ENCODE data around the gene MAP3K7. TPM values are rescaled to one million over a fixed set of nuclear protein-coding genes. Genes with fewer than 3 reads are reported as not detected.

The MAP3K7 gene
- total and polyA plus RNA-seq, 4 donors = 5.5 to 17.2 (median 11.5) TPM

DNA sequence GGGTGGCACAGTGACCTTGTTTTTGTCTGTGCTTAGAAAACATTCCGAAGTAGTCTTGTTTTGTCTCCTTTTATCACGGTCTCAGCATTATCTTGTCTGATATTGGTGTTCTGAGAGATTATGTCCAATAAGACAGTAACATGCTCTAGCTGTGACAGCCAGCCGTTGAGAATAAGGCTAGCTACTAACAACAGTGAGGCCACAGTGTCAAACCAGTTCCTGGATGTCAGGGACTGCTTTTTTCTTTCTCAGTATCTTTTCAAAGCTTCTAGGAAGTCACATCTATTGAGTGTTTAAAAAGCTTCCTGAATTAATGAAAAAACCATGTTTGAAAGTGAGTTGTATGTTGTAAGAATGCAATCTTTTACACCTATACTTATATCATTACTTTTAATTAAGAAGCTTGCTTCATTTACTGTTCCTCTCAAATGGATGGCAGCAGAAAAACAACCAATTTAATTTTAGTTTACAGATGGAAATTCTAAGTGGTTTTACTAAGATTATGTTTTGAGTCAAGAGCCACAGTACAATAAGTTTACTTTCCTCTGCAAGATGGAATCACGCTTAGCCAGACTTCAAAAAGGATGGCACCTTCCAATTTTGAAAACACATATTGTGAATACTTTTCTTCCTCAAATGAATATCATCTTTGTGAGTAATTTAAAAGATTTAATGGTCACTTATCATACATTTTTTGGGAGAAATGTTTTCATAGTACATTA lies 53.1 kb downstream of the MAP3K7 start:
- no peak overlapping the region for H3K4me3 ChIP-seq (ENCODE audit: low read depth in 1 of 3, low read length in 3 of 3)
- TF ChIP-seq ZBTB33 (IDR thresholded peaks at IDR 0.05) = no peak
- TF ChIP-seq, protein P1, sequence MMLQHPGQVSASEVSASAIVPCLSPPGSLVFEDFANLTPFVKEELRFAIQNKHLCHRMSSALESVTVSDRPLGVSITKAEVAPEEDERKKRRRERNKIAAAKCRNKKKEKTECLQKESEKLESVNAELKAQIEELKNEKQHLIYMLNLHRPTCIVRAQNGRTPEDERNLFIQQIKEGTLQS (IDR thresholded peaks at IDR 0.05) = no peak
- no peak for TF ChIP-seq FOXA2 (IDR thresholded peaks at IDR 0.05)
- no peak for TF ChIP-seq CTCF (IDR thresholded peaks at IDR 0.05; ENCODE audit: low read depth, low read length, missing input control)
- TF ChIP-seq RAD21 (IDR thresholded peaks at IDR 0.05) = no peak
- TF ChIP-seq TAF1 (conservative IDR thresholded peaks at IDR 0.05) = no peak
- TF ChIP-seq HNF4G (IDR thresholded peaks at IDR 0.05) = no peak
- TF ChIP-seq, protein P2, sequence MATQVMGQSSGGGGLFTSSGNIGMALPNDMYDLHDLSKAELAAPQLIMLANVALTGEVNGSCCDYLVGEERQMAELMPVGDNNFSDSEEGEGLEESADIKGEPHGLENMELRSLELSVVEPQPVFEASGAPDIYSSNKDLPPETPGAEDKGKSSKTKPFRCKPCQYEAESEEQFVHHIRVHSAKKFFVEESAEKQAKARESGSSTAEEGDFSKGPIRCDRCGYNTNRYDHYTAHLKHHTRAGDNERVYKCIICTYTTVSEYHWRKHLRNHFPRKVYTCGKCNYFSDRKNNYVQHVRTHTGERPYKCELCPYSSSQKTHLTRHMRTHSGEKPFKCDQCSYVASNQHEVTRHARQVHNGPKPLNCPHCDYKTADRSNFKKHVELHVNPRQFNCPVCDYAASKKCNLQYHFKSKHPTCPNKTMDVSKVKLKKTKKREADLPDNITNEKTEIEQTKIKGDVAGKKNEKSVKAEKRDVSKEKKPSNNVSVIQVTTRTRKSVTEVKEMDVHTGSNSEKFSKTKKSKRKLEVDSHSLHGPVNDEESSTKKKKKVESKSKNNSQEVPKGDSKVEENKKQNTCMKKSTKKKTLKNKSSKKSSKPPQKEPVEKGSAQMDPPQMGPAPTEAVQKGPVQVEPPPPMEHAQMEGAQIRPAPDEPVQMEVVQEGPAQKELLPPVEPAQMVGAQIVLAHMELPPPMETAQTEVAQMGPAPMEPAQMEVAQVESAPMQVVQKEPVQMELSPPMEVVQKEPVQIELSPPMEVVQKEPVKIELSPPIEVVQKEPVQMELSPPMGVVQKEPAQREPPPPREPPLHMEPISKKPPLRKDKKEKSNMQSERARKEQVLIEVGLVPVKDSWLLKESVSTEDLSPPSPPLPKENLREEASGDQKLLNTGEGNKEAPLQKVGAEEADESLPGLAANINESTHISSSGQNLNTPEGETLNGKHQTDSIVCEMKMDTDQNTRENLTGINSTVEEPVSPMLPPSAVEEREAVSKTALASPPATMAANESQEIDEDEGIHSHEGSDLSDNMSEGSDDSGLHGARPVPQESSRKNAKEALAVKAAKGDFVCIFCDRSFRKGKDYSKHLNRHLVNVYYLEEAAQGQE (IDR thresholded peaks at IDR 0.05) = no peak
- TF ChIP-seq EGR1 (IDR thresholded peaks at IDR 0.05; ENCODE audit: low read depth in 2 of 2) = no peak
- no peak for TF ChIP-seq GABPA (IDR thresholded peaks at IDR 0.05 in 1 of 2, conservative IDR thresholded peaks at IDR 0.05 in 1 of 2)
- TF ChIP-seq SP1 (IDR thresholded peaks at IDR 0.05) = no peak
- no peak for TF ChIP-seq FOXA1 (IDR thresholded peaks at IDR 0.05)
- TF ChIP-seq NR2F2 (IDR thresholded peaks at IDR 0.05) = no peak
- TF ChIP-seq YY1 (IDR thresholded peaks at IDR 0.05) = no peak
- TF ChIP-seq HNF4A (conservative IDR thresholded peaks at IDR 0.05) = no peak
- TF ChIP-seq, protein P3, sequence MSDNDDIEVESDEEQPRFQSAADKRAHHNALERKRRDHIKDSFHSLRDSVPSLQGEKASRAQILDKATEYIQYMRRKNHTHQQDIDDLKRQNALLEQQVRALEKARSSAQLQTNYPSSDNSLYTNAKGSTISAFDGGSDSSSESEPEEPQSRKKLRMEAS (IDR thresholded peaks at IDR 0.05) = no peak
- no peak for TF ChIP-seq JUND (IDR thresholded peaks at IDR 0.05)
- TF ChIP-seq RXRA (IDR thresholded peaks at IDR 0.05) = no peak
- no peaks in the 10 kb centered on the region for H3K9me3 ChIP-seq (ENCODE audit: control insufficient read depth in 4 of 4, low read length in 3 of 4)
- DNase-seq (ENCODE audit: low spot score) = no peak
- WGBS = 93% methylated on average over 4 of the region's 4 CpGs
- no peaks in the 10 kb centered on the region for H3K27me3 ChIP-seq (ENCODE audit: control insufficient read depth in 4 of 4, insufficient read depth in 4 of 4, low read length in 3 of 4)
- no peak overlapping the region for H3K9ac ChIP-seq (ENCODE audit: low read depth in 1 of 2, low read length in 2 of 2)
- H3K36me3 ChIP-seq (ENCODE audit: control insufficient read depth in 4 of 4, insufficient read depth in 3 of 4, low read depth in 1 of 4, low read length in 3 of 4) = peaks cover 0 to 14% (median 7%) of the 10 kb centered on the region in 4 donors
- no peak overlapping the region for H3K27ac ChIP-seq (ENCODE audit: low read depth in 1 of 2, low read length in 2 of 2)
- H3K4me1 ChIP-seq (ENCODE audit: control insufficient read depth in 4 of 4, insufficient read depth in 4 of 4, low read length in 3 of 4) = no peaks in the 10 kb centered on the region

Measured in liver (tissue), 9 donors.